HTR-8/SVneo (cell line): ENCODE data around the gene DDX42.
"Not testable (repeated sequence)": the region's sequence is repeated elsewhere in the genome, so short reads cannot be mapped to it uniquely, and the experiment has no call there.

Source experiments
- DNase-seq: peaks from one replicate; pipeline ENCODE4 v3.0.0; 2011; ENCODE audit warnings: low spot score, mixed read lengths; ENCODE audit not compliant: insufficient read length
- FAIRE-seq: peaks from 2 replicates; lab custom pipeline; 2011; peaks lifted over from hg19 to GRCh38; lab: Jason Lieb, UNC

DDX42 gene

DNA sequence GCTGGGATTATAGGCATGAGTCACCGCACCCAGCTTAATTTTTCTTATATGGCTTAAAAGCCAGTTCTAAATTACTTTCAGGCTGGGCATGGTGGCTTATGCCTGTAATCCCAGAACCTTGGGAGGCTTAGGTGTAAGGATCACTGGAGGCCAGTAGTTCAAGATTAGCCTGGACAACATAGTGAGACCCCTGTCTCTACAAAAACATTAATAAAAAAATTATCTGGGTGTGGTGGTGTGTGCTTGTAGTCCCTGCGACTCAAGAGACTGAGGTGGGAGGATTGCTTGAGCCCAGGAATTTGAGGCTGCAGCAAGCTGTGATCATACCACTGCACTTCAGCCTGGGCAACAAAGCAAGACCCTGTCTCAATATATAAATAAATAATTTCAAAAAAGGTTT lies 79.3 kb downstream of the DDX42 start:
- no peak for FAIRE-seq
- DNase-seq = no peak

DNA sequence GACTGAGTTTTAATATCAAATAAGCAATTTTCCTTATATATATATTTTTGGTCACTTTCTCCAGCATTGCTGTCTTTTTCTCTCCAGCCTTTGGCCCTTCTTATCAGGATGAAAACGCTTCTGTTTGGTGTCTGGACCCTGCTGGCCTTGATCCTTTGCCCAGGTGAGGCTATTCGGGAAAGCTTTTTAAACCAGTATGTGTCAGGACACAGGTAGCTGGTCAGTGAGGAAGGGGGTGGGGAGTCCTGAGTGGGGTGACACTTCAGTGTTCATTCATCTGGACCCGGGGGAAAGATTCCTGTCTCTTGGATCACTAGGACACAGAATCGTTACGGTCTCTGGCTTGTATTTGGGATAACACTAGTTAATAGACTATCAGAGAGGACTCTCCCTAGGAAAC lies 80.7 kb downstream of the DDX42 start:
- FAIRE-seq (no peak), DNase-seq (no peak)

- DNase-seq (no peak), FAIRE-seq (no peak)
Observed at GRCh38 chr17:63855185-63855584, 81.2 kb downstream of the DDX42 start.

DNA sequence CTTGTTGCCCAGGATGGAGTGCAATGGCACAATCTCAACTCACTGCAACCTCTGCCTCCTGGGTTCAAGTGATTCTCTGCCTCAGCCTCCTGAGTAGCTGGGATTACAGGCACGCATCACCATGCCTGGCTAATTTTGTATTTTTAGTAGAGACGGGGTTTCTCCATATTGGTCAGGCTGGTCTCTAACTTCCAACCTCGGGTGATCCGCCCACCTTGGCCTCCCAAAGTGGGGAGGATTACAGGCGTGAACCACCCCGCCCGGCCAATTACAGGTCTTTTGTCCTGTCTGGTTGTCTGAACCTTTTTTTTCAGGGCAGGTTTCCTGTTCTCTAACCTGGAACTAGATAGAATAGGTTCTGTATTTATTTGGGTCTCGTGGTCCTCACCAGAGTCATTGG lies 82.5 kb downstream of the DDX42 start:
- DNase-seq, FAIRE-seq: not testable (repeated sequence)

DNA sequence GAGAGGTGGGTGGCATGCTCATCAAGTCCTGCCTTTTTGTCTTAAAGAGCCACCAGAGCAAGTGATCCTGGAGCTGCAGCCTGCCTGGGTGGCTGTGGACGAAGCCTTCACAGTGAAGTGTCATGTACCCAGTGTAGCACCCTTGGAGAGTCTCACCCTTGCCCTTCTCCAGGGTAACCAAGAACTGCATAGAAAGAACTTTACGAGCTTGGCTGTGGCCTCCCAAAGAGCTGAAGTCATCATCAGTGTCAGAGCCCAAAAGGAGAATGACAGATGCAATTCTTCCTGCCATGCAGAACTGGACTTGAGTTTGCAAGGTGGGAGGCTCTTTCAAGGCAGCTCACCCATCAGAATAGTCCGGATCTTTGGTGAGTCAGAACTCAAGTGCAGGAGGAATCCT lies 85.3 kb downstream of the DDX42 start:
- FAIRE-seq = no peak
- no peak for DNase-seq

- FAIRE-seq, DNase-seq: not testable (repeated sequence)
Observed at GRCh38 chr17:63866625-63867024, 92.7 kb downstream of the DDX42 start.
